COR-L47 (cell line): ENCODE measurements around the gene CDH5.
A peak's percentile ranks its signal among the peaks of the same experiment; 100 is the strongest.

ENCODE experiments used
- DNase-seq: peaks from one replicate; lab custom pipeline; 2025; lab: John Stamatoyannopoulos, UW

The CDH5 gene

GRCh38 chr16:66353055-66353454, 13.4 kb upstream of the CDH5 start:
- no peak for DNase-seq

DNA sequence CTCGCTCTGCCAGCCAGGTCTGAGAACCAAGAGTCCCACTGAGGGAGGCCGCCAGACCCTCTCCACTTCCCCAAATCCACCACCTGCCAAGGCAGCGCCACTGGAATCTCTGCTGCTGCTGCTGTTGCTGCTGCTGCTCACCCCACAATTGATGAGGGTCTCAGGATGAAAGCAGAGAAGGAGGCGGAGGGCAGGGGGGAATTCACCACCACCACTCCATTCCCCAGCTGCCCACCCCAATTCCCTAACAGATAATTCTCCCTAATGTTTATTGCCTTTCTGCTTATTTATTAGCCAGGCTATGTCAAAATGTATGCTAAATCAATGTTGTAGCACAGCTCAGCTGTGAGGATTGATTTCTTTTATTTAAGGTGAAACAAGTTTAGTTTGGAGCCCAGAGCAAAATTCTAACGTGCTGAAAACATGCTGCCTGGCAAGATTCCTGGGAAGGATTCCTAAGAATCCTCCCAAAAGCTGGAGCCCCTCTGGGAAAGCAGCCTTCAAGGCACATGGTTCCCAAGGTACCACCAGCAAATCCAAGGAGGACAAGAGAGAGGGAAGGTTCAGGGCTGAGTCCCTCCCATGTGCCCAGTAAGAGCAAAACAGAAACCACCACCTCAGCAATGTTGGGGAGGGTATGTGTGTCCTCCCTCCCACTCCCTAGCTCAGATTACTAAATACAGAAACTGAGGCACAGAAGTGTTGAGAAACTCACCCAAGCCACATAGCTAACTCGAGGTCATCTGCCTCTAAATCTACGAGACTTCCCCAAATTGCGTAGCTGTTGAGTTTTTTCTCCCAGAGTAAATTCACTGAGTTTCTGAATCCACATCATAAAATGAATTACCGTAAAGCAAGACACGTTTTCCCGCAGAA, 12.2 kb upstream of the CDH5 start:
- no peak for DNase-seq

GRCh38 chr16:66355526-66355925, 11.0 kb upstream of the CDH5 start:
- DNase-seq, result no peak

DNA sequence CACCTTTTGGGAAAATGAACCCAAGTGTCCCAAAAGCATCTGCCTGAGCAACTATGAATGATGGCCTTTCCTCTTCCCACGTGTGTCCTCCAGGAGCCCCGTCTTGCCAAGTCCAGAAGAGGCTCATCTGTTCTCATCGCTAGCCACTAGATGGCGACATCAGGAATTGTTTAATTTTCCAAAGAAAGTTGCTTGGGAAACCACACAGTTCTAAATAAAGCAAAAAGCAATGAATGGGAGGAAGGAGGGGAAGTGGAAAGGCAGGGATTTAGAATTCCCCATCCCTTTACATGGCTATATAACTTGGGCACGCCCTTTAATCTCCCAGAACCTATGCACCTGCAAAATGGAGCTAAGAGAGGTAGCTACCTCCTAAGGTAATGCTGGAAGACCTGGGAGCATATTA, 9.0 kb upstream of the CDH5 start:
- peak; percentile 41 for DNase-seq

DNA sequence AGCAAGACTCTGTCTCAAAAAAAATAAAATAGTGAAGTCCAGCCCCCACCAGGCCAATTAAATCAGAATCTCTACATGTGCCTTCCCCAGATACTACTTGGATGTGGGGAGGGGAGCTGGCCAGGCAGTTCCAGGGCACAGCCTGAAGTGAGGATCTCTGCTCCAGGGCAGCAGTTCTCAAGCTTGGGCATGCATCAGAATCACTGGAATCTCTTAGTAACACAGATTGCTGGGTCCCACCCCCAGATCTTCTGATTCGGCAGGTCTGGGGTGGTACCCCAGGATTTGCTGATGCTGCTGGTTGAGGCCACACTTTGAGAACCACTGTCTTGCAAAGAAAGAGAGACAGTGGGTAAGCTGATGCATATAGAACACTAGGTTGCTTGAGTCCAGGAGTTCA, 8.3 kb upstream of the CDH5 start:
- DNase-seq, result no peak

DNA sequence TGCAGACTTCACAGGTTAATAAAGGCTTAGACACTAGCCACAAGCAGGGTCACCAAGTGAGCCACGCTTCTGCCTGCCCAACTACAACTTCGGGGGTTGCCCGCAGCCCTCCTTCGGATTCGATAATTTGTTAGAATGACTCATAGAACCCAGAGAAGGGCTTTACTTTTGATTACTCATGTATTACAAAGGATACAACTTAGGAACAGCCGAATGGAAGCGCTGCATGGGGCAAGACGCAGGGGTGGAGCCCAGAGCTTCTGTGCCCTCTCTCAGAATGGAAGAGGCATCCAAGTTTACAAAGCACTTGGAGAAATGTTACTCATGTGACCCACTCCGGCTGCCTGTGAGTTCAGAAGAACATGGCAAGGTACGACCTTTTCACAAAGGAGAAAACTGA, 7.5 kb upstream of the CDH5 start:
- no peak for DNase-seq

DNA sequence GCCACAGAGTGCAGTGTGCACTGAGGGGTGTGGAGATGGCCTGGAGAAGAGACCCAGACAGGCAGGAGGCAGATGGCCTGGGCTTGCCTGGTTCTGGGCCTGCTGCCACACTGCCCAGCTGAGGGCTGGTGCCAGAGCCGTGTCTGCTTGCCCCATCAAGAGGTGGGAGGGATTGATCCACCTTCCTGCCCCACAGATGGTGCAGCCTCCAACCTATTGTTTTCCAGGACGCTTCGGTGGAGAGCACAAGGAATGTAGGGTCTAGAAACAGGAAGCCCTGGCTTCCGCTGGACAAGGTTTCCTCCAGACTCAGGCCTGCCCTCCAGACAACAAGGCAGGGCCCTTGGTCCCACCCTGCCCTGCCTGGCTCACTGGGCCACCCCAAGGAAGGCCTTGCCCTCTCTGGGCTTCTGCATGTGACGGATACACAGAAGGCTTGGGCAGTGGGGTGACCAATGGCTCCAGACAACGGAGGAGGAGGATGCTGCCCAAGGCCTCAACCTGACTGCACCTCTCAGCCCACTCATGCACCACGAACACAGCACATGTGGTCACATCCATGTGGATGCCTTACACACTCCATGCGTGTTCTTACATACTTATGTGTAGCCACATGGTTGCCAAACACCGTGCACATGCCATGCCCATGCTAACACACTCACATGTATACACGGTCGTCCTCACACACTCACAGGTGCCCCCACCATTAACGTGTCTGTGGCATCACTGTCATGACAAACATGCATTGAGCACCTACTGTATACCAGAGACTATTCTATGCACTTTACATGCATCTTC, 6.5 kb upstream of the CDH5 start:
- DNase-seq, result no peak

DNA sequence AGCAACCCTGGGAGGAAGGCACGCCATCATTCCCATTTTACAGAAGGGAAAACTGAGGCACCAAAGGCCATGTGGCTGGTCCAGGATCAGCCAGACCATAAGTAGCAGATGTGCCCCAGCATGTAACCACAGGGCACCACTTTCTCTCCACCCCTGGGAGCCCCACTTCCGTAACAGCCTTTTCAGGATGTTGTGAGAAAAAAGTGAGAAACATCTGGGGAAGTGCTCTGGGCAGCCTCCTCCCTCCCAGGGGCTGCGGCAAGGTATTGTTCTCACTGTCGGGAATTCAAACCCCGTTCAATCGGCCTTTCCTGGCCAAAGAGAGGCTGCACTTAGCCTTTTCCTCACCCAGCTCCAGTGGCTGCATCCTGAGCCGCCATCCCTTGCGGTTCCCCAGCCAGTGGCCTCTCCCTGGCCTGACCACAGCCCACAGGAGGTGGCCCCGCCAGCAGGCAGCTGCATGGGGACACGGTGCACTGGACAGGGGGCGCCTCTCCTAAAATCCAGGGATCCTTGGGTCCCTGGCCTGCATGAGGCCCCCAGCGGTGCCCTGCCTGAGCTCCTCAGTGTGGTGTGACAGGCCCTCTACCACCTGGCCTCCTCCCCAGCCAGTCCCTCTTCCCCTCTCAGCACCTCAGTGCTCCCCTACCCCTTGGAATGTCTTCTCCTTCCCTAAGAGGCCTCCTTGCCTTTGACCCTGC, 5.7 kb upstream of the CDH5 start:
- no peak for DNase-seq

- no peak for DNase-seq
These were observed 4.8 kb upstream of the CDH5 start for GRCh38 chr16:66361604-66362135.

GRCh38 chr16:66363211-66363777, 3.2 kb upstream of the CDH5 start:
- no peak for DNase-seq

GRCh38 chr16:66364117-66364958, 2.2 kb upstream of the CDH5 start:
- no peak for DNase-seq

GRCh38 chr16:66364959-66365306, 1.6 kb upstream of the CDH5 start:
- DNase-seq, result no peak

GRCh38 chr16:66365651-66366050, 840 bp upstream of the CDH5 start:
- no peak for DNase-seq

DNA sequence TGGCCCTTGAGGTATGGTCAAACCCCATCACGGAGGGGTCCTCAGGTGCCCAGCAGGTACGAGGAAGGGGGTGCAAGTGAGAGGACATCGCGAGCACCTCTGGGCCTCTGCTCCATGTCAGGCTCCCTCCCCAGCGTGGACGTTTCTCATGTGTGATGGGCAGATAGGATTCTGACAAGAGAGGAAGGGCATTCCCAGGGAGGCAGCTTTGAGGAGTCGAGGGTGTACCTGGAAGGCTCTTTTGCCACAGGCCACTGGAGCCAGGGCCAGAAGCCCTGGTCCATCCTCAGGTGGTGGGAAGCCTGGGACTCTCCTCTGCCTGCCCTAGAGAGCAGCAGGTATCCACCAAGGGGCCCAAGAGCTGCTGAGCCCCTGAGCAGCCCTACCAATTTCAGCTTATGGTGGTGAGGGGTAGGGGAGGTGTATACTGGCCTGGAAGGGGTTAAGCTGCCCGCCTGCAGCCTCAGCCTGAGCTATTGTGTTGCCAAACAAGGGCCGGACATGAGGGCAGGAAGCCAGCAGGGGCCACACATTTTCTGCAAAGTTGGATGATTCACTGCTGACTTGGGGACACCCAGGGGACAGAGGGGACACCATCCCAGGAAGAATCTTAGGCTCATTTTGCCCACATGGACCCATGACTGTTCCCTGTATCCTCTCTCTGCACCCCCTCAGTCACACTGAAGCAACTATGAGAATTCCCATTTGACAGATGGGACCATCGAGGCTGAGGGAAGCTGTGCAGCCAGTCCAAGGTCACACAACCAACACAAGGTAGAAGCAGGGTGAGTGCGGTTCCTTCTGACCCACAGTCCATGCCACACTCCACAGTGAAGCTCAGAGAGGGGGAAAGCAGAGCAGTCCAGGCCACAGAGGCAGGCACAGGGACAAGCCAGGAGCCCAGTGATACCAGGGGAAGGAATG, 1.7 kb downstream of the CDH5 start:
- no peak for DNase-seq

DNA sequence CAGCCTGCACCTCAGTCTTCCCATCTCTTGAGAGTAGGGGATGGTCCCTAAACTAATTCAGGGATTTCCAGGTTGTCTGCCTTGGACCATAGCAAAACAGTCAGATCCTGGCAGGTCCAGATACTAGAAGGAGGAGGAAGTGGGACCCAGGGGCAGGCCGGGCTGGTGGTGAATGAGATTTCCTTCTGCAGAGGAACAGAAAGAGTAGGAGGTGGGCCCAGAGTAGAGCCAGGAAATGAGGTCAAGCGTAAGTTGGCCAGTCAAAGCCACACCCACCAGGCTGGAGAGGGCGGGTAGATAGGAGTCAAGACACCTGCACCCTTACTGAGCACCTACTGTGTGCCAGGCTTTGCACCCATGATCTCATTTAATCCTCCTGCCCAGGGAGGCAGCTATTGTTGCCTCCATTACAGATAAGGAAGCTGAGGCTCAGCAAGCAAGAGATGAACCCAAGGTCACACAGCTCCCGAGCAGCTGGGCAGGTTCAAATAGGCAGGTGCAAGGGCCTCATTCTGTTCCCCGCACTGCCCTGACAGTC, 2.6 kb downstream of the CDH5 start:
- DNase-seq, result no peak

DNA sequence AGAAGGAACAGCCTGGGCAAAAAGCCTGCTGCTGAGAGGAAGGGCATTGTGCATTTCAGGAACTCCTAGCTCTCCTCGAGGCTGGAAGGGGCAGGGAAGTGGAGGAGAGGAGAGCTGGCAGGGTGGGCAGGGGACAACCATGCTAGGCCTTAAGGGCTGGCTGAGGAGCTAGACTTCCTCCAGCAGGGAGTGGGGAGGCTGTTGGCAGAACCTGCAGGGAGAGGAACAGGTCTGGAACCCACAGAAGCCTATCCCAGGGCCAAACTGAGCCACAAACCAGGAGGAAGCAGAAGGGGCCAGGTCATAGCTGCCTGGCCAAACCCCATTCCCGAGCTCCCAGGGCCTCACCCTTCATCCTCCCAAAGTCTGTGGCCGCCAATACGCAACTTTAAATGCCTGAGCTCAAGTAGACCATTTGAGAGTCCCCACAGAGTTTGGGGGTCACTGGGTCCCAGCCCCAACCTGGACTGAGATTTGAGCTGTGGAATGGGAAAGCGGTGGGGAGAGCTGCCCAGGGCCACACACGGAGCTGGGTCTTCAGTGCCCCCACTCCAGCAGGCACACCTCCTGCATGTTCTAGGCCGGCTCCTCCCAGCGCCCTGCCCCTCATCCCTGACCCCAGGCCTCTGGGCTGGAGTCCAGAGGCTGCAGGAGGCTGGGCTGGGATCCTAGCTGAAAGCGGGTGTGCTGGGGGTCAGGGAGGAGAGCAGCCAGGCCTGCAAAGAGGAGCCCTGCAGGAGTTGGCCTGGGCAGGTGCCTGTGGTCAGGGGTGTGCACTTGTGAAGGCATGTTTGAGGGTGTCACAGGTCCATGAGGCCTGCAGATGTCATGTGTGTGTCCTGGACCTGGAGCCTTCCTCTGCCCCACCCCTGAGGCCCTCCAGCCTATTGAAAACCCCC, 4.5 kb downstream of the CDH5 start:
- no peak for DNase-seq

DNA sequence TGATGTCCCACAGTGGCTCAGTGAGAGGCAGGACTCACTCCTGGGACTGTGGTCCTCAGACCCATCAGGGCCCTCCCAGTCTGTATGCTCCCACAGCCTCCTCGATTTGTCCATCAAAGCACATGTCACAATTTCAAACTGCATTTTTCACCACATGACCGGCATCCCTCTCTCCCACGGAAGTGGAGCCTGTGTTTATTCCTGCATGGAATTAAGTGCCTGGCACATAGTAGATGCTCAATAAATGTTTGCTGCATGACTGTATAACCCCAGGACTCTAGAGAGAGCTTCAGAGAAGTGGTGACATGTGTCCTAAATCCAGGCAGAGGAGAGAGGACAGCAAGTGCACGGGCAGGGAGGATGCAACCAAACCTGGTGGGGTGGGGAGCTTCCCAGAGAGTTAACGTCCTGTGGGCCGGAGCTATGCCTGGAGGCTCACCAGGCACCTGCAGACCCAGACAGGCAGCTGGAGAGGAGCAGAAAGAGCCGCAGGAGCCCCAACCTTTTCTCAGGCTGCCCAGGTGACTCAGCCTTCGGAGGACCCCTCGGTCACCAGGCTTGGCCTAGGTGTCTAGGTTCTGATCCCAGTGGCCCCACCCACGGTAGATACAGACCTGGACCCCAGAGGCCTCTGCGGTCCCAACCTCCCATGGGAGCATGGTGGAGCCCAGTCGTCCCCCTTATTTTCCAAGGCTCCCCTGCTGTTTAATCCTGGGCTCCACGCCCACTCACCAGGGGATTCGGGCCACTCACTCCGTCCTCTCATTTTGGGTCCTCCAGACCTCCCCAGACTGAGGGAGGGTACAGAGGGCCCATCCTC, 5.8 kb downstream of the CDH5 start:
- DNase-seq, result no peak

DNA sequence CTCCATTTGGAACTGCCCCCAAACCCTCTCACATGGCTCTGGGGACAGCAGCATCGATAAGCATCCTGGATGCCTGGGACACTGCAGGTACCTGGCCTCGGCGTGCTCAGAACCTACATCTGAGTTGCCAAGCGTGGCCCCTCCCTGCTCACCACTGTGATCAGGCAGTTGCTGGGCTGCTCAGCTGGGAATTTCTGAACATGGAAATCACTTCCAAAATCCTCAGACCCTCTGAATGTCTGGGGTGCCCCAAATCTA, 6.3 kb downstream of the CDH5 start:
- no peak for DNase-seq
